NCI-H1417 treated with DMSO at 0.1 percent for 48 hours (cell line): ENCODE results near the gene EMP3.
"Not testable (repeated sequence)": the region's sequence is repeated elsewhere in the genome, so short reads cannot be mapped to it uniquely, and the experiment has no call there.

Experiments used
- DNase-seq: peaks from one replicate; lab custom pipeline; 2025; lab: John Stamatoyannopoulos, UW

Gene EMP3

DNA sequence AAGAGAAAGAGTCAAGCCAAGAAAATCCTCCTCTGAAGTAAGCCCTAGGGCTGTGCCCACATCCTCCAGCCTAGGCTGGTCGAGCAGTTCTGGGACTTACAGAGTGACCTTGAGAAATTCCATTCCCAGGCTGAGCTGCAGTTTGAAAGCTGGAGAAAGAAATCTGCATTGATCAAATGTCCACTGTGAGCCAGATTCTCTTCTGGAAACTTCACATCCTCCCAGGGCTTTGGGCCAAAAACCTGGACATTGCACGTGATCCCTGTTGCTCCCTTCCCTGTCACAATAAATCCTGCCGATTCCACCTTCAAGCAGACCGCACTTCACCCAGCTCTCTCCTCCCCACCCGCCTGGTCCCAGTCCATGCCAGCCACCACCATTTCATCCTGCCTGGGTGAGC lies 22.7 kb downstream of the EMP3 start:
- no peak for DNase-seq

DNA sequence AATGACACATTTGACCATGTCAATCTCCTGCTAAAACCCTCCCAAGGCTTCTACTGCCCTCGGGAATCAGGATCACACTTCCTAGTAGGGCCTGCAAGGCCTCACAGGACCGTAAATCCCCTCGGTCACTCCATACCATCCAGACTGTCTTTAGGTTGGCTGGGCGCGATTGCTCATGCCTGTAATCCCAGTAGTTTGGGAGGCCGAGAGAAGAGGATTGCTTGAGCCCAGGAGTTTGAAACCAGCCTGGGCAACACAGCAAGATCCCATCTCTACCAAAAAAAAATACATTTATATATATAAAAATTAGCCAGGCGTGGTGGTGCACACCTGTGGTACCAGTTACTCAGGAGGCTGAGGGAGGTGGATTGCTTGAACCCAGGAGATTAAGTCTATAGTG lies 23.4 kb downstream of the EMP3 start:
- no peak for DNase-seq

- DNase-seq: no peak
Measured at GRCh38 chr19:48350856-48351255, 25.5 kb downstream of the EMP3 start.

DNA sequence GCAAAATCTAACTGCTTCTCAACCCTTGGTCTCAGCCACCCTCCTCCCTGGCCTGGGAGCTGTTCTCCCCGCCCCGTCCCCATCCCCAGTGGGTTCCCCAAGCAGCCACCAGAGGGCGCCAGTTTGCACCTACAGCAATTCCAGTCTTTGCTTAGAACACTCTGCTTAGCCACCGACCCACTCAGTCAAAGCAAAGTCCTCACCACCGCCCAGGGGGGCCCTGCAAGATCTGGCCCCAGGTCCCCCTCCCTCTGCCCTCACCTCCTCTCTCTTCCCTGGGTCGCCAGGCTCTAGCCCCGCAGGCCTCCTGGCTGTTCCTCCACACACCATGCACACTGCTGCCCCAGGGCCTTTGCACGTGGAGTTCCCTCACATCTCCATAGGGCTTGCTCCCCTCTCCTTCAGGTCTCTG lies 26.0 kb downstream of the EMP3 start:
- no peak for DNase-seq

- no peak for DNase-seq
Measured at GRCh38 chr19:48353677-48354076, 28.3 kb downstream of the EMP3 start.

DNA sequence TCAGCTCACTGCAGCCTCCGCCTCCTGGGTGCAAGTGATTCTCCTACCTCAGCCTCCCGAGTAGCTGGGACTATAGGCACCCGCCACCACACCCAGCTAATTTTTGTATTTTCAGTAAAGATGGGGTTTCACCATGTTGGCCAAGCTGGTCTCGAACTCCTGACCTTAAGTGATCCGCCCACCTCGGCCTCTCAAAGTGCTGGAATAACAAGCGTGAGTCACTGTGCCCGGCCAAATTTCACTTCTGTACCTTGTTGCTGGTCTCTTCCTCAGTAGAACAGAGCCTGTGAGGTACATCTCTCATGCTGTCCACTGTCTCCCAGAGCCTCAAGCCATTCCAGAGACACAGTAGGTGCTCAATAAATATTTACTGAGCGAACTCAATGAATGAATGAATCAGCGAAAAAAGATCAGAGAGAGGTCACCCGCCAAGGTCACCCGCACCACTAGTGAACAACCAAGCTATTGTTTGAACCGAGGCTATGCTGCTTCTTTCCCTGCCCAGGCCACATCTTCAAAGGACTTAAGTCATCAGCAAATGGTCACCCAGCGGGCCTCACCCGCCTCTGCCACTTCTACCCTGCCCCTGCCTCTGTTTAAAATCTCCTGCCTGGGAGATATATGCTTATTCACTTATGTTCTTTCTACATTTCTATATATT lies 29.1 kb downstream of the EMP3 start:
- DNase-seq: no peak

- no peak for DNase-seq
Measured at GRCh38 chr19:48355365-48355954, 30.1 kb downstream of the EMP3 start.

DNA sequence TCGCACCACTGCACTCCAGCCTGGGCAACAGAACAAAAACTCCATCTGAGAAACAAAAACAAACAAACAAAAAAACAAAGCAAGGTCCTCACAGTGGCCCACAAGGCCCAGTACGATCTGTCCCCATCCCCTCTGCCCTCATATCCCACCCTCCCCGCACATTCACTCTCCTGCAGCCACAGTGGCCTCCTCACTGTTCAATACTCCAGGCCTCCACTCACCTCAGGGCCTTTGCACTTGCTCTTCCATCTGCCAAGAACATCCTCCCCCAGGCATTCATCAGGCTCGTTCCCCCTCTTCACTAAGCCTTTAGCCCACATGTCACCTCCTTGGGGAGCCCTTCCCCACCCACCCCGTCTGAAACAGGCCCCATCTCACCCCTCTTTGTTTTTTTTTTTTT lies 33.8 kb downstream of the EMP3 start:
- no peak for DNase-seq

DNA sequence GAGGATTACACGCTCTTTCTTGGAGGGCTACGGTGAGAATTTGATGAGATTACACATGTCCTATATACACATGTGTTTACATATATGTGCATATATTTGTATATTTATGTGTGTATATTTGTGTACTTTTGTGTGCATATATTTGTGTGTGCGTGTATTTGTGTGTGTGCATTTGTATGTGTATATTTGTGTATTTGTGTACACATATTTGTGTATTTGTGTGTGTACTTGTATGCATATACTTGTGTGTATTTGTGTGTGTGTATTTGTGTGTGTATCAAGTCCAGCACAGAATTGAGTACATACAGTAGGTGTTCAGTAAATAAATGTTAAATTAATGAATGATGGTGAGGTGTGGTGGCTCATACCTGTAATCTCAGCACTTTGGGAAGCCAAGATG lies 36.6 kb downstream of the EMP3 start:
- no peak for DNase-seq

DNA sequence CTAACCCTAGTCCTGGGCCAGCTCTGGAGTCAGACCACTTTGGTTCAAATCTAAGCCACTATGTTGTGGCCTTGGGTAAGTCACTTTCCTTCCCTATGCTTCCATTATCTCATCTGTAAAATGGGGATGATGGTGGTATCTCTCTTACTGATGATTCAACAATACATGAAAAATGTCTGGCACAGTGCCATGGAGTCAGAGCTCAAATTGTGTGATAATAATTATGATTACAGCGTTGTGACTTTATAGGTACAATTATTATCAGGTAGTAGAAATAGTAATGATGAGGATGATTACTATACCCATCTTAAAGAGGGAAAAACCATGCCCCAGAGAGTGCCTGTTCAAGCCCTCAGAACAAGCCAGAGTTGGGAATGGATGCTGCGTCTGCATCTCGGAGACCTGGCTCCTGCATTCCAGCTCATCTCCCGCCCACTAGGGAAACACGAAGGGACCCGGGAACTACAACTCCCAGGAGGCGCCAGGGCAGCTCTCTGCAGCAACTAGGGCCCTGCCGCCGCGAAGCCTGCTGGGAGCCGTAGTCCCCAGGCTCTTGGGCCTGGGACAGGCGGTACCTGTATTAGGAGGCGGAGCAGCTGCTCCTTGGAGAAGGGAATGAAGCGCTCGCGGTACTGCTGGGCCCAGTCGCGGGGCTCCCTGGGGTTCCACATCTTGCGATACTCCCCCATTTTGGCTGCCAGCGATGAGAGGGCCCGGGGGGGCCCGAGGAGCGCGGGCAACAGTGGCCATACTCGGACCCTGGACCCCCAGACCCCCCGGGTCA lies 37.6 kb downstream of the EMP3 start:
- peak; percentile 24 for DNase-seq

DNA sequence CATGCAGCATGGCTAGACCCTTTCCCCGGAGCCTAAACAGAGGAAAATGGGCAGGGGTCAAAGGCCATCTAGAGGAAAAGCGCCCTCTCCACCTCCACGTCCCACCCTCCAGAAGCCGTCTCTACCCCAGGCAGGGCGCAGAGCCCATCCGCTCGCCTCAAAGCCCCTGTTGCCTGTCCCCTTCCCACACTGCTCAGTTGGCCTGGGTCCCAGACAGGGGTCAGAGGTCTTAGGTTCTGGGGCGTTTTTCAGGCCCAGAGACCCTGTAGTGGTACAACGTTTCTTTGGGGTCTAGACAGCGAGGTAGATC lies 38.1 kb downstream of the EMP3 start:
- DNase-seq: no peak

DNA sequence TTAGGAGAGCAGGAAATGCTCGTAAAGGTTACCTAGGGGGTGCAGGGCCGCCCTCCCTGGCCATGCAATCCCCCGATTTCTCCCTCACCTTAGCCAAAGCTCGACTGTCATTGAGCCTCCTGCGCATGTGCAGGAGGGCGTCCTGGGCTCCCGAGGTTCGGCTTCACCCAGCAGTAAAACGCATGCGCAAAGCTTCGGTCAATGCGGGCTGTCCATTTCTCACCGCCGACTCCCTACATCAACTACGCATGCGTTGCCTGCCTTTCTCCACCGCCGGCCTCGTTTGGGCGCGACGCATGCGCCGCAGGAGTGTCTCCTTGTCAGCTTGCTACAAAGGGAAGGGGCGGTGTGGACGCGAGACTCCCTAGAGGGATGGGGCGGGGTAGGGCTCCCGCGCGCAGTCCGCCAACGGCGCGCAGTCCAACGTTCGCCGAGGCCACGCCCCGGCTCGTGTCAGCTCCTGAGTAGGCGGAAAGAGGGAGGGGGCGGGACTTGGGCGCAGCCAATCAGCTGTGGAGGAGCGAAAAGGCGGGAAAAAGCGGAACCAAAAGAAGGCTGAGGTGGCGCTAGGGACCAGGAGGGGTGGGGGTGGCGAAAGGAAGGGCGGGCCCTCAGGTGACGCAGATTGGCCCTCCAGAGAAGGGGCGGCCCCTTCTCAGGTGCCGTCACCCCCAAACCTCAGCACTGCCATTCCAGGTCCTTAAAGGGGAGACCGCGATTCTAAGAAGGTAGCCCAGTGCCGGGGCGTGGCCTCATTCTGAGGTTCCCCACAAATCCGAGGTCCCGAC lies 38.7 kb downstream of the EMP3 start, which contains the start of the genes SYNGR4 and TMEM143:
TSS of gene SYNGR4 (plus strand) at position 558 of the 788 bp plus-strand sequence. CDS start 1,476 bp downstream, outside the sequence.
TSS of gene TMEM143 (minus strand) at position 131 of the 788 bp plus-strand sequence. CDS start at position 111, 20 bp downstream.
- peak; percentile 96 for DNase-seq

- DNase-seq: no peak
Measured at GRCh38 chr19:48364598-48365348, 39.4 kb downstream of the EMP3 start.

GRCh38 chr19:48365602-48366001 lies 40.2 kb downstream of the EMP3 start:
- DNase-seq: no peak

DNA sequence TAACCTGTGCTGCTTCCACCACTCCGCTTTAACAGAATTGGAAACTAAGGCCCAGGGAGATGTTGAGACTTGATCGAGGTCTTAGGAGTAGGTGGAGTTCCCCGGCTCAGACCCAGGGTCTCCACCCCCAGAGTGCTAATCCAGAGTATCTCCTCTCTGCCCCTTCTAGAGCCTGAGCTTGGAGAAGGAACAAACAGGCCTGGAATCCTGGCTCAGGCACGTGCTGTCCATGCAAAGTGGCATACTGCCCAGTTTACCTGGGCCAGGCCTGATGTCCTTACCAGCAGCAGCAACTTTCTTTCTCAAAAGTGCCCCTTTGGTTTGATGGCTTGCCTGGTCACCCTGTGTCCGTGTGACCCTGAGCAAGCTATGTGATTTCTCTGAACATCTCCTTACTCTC lies 42.5 kb downstream of the EMP3 start:
- no peak for DNase-seq

DNA sequence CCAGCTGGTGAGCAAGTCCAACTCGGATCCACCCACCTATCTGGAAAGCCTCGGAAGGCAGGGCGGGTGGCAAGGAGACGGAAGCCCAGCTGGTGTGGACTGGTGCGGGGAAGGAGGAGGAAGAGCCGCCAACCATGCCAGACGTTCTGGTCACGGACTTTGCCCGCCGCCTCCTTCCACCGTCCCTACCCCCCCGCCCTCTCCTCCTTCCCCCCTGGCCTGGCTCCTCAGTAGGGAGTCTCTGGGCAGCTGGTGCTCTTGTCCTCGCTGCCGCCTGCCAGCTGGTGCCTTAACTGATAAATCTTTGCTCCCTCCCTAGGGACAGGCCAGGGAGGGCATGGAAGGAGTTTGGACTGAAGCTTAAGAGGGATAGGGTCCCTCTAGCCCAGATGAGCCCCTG lies 43.6 kb downstream of the EMP3 start:
- DNase-seq: no peak

GRCh38 chr19:48370955-48371354 lies 45.6 kb downstream of the EMP3 start:
- no peak for DNase-seq

DNA sequence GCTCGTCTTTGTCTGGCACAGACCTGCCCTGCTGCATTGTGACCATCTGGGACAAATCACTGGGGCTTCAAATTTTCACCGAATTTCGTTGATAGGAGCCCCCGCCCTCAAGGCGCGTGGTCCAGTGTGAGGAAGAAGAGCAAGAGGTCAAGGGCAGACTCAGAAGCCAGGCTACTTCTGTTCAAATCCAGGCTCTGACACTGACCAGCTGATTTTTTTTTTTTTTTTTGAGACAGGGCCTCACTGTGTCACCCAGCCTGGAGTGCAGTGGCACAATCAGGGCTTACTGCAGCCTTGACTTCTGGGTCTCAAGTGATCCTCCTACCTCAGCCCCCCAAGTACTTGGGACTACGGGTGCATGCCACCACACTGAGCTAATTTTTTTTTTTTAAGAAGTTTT lies 46.0 kb downstream of the EMP3 start:
- no peak for DNase-seq

DNA sequence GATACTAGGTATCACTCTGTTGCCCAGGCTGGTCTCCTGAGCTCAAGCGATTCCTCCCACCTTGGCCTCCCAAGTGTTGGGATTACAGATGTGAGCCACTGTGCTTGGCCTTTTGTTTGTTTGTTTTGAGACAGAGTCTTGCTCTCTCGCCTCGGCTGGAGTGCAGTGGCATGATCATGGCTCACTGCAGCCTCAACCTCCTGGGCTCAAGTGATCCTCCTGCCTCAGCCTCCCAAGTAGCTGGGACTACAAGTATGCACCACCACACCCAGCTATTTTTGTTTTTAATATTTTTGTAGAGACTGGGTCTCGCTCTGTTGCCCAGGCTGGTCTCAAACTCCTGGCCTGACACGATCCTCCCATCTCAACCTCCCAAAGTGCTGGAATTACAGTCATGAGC lies 46.4 kb downstream of the EMP3 start:
- DNase-seq: not testable (repeated sequence)

DNA sequence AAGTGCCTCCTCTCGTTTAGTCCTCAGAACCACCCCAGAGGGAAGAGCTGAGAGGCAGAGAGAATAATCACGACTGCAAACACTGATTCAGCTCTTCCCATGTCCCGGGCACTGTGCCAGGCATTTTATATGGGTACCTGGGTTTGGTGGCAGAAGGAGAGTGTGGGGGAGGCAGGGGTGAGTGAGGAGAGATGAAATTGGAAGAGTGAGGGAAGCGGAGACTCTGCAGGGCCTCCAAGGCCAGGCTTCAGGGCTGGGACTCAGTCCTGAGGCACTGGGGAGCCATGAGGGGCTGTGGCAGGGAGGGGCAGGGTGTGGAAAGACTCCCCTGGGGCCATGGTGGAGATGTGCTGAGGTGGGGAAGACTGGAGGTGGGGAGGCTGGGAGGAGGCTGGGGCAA lies 47.6 kb downstream of the EMP3 start:
- DNase-seq: no peak

- DNase-seq: no peak
Measured at GRCh38 chr19:48373567-48373966, 48.2 kb downstream of the EMP3 start.

DNA sequence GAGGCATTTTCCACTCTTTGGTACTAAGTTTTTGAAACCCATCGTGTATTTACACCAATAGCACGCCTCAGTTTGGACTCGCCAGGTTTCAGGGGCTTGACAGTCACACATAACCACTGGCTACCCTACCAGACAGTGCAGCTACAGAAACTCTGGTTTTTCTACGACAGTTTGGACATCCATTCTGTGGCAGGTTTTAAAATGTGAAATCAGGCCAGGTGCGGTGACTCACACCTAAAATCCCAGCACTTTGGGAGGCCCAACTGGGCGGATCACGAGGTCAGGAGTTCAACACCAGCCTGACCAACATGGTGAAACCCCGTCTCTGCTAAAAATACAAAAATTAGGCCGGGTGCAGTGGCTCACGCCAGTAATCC lies 52.8 kb downstream of the EMP3 start:
- no peak for DNase-seq
